DMS153 (cell line): ENCODE results near the gene STARD9.
"Not testable (repeated sequence)": the region's sequence is repeated elsewhere in the genome, so short reads cannot be mapped to it uniquely, and the experiment has no call there.

Experiments
- DNase-seq: peaks from one replicate; lab custom pipeline; 2025; lab: John Stamatoyannopoulos, UW

STARD9 gene

GRCh38 chr15:42627485-42627884, 52.1 kb downstream of the STARD9 start:
- DNase-seq: no peak

DNA sequence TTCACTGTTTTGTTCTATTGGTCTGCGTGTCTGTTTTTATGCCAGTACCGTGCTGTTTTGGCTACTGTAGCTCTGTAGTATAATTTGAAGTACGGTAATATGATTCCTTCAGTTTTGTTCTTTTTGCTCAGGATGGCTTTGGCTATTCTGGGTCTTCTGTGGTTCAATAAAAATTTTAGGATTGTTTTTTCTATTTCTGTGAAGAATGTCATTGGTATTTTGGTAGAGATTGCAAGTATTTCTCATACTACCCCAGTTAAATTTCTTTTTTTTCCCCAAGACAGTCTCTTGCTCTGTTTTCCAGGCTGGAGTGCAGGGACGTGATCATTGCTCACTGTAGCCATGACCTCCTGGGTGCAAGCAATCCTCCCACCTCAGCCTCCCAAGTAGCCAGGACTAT, 53.4 kb downstream of the STARD9 start:
- DNase-seq: no peak

DNA sequence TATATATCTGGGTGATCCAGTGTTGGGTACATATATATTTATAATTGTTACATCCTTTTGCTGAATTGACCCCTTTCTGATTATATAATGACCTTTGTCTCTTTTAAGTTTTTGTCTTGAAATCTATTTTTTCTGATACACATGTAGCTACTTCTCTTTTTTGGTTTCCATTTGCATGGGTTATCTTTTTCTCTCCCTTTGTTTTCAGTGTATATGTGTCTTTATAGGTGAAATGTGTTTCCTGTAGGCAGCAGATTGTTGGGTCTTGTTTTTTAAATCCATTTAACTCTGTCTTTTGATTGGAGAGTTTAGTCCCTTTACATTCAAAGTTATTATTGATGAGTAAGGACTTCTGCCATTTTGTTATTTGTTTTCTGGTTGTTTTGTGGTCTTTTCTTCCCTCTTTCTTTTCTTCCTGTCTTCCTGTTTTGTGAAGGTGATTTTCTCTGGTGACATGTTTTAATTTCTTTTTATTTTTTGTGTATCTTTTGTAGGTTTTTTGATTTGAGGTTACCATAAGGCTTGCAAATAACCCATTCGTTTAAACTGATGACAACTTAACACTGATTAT, 56.8 kb downstream of the STARD9 start:
- no peak for DNase-seq

- DNase-seq: no peak
Observed at GRCh38 chr15:42640109-42640508, 64.7 kb downstream of the STARD9 start.

GRCh38 chr15:42650208-42651066, 75.0 kb downstream of the STARD9 start:
- DNase-seq: peak; percentile 0

DNA sequence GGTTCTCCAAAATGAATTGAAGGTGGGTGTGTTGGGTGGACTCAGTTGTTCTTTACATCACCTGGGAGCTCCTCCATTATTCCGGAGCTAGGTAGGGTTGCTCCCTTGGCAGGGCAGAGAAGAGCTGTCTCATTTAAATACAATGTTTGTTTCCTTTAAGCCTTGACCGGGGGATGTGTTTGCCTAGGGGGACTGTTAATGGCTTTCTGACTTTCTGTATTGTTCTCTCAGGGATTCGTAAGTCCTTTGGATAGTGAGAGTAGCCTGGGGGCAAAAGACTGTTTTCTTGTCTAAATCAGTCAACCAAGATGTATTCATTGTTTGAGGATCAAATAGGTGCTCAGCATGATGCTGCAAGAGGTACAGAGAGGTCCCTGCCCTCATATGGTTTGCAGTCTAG, 90.4 kb downstream of the STARD9 start:
- no peak for DNase-seq

GRCh38 chr15:42667855-42668254, 92.4 kb downstream of the STARD9 start:
- no peak for DNase-seq

GRCh38 chr15:42670451-42670850, 95.0 kb downstream of the STARD9 start:
- DNase-seq: no peak

DNA sequence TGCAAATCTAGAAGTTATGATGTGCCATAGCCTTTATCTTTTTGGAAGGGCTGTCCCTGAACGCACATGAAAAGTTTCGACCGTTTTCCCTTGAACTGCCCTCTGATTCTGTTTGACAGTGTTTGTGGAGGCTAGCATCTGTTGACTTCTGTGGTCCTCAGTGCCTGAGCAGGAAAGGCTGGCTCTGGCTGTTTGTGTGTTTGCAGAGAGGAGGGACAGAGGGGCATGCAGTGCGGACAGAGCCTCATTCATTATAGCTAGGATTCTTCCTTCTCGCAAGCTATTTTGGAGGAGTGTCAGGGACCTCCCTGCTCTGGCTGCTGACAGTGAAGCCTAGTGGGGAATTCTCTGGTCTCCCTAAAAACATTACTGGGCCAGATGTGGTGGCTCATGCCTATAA, 97.0 kb downstream of the STARD9 start:
- DNase-seq: no peak

DNA sequence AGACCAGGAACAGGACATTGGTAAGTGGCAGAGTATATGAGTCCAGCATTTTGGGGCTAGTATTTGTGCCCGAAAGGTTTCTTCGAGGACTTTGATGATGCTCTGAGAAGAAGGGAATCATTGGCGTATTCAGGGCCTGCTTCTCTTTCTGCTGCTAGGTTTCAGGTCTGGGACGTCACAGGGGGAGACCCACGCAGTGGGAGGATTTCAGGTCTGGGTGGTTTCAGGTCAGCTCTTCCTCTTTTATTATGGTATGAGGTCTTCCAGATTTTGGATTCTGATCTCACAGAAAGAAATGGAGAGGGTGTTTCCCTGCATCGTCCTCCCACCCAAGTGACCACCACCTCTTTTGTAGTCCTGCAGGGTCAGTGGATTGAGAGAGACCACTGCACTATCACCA, 99.1 kb downstream of the STARD9 start:
- no peak for DNase-seq

DNA sequence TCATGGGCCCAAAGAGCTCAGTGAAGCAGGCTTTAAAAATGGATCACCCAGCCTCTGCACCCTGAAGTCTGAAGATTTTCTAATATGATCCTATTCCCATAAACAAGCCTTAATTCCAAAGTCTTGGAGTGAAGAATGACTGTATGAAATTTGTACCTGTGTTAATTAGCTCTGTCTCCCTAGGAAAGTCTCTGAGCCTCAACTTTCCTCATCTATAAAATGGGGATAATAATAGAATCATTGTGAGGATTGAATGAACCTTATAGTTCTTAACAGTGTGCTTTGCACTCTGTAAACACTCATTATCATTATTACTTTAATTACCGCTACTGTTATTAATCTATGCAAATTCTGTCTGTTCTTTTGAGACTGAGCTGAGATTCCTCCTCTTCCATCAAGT, 99.6 kb downstream of the STARD9 start:
- no peak for DNase-seq

GRCh38 chr15:42679285-42680141, 104.1 kb downstream of the STARD9 start:
- DNase-seq: no peak

GRCh38 chr15:42680142-42680482, 104.7 kb downstream of the STARD9 start:
- DNase-seq: not testable (repeated sequence)

- DNase-seq: no peak
Observed at GRCh38 chr15:42681119-42681518, 105.7 kb downstream of the STARD9 start.

DNA sequence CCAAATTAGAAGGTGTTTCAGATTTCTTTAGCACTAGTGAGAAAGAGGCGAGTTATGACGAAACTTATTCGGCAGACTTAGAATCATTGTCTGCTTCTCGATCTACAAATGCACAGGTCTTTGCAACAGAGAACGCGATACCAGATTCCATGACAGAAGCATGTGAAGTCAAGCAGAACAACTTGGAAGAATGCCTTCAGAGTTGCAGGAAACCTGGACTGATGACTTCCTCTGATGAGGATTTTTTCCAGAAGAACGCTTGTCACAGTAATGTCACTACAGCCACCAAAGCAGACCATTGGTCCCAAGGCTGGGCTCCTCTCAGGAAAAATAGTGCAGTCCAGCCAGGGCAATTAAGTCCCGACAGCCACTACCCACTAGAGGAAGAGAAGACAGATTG, 110.9 kb downstream of the STARD9 start:
- no peak for DNase-seq

DNA sequence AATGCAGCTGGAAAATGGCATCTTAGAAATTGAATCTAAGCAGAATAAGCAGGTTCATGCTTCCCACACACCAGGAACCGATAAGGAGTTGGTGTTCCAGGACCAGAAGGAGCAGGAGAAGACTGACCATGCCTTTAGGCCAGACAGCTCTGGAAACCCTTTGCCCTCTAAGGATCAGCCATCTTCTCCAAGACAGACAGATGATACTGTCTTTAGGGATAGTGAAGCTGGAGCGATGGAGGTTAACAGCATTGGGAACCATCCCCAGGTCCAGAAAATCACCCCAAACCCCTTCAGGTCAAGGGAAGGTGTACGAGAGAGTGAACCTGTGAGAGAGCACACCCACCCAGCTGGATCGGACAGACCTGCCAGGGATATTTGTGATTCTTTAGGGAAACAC, 112.3 kb downstream of the STARD9 start:
- no peak for DNase-seq

DNA sequence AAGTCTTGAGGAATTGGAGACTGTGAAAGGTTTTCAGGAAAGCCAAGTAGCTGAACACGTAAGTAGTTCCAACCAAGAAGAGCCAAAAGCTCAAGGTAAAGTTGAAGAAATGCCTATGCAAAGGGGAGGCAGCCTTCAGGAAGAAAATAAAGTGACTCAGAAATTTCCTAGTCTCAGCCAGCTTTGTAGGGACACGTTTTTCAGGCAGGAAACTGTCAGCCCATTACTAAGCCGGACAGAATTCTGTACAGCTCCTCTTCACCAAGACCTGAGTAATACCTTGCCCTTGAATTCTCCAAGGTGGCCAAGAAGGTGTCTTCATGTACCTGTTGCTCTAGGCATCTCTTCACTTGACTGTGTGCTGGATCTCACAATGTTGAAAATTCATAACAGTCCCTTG, 112.9 kb downstream of the STARD9 start:
- no peak for DNase-seq

DNA sequence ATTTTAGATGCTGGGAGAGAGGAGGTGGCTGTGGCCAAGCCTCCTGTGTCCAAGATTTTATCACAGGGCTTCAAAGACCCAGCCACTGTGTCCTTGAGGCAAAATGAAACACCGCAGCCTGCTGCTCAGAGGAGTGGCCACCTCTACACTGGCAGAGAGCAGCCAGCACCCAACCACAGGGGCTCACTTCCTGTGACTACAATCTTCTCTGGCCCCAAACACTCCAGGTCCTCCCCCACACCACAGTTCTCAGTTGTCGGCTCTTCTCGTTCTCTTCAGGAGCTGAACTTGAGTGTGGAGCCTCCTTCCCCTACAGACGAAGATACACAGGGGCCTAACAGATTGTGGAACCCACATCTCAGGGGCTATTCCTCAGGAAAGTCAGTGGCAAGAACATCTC, 115.9 kb downstream of the STARD9 start:
- no peak for DNase-seq

- DNase-seq: no peak
Observed at GRCh38 chr15:42691770-42692169, 116.4 kb downstream of the STARD9 start.

DNA sequence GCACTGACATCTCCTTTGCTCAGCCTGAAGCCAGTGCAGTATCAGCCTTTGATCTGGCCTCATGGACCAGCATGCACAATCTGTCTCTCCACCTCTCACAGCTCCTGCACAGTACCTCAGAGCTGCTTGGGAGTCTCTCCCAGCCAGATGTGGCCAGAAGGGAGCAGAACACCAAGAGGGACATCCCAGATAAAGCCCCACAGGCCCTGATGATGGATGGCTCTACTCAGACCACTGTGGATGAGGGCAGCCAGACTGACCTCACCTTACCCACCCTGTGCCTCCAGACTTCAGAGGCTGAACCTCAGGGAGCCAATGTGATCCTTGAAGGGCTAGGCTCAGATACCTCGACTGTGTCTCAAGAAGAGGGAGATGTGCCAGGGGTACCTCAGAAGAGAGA, 117.1 kb downstream of the STARD9 start:
- DNase-seq: no peak

- no peak for DNase-seq
Observed at GRCh38 chr15:42692997-42693396, 117.6 kb downstream of the STARD9 start.

GRCh38 chr15:42693496-42693895, 118.1 kb downstream of the STARD9 start:
- DNase-seq: no peak

DNA sequence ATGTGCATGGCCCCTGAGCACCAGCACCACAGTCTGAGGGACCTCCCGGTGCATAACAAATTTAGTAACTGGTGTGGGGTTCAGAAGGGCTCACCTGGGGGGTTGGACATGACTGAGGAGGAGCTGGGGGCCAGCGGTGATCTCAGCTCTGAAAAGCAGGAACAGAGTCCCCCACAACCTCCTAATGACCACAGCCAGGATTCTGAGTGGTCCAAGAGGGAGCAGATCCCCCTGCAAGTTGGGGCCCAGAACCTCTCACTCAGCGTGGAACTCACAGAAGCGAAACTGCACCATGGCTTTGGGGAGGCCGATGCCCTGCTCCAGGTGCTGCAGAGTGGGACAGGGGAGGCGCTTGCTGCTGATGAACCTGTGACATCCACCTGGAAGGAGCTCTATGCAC, 118.5 kb downstream of the STARD9 start:
- DNase-seq: no peak
